Airway epithelial cell (primary cell): Measurements from ENCODE around the gene CALHM5. TPM values are rescaled to one million over a fixed set of nuclear protein-coding genes. Genes with fewer than 3 reads are reported as not detected.

Source experiments
- total RNA-seq: library from RNA; depleted of rRNA; stranded (reverse); fragments of >200 nt; gene quantifications from 2 replicates; pipeline ENCODE4 v1.2.3, GENCODE V29; 2015

The CALHM5 gene
- under 0.01 and 0.07 TPM in 2 replicates for total RNA-seq

GRCh38 chr6:116511424-116512110, at the start of gene CALHM5:
Gene CALHM5 (plus strand): TSS chr6:116511639. CDS start chr6:116511697, 58 bp downstream.

DNA sequence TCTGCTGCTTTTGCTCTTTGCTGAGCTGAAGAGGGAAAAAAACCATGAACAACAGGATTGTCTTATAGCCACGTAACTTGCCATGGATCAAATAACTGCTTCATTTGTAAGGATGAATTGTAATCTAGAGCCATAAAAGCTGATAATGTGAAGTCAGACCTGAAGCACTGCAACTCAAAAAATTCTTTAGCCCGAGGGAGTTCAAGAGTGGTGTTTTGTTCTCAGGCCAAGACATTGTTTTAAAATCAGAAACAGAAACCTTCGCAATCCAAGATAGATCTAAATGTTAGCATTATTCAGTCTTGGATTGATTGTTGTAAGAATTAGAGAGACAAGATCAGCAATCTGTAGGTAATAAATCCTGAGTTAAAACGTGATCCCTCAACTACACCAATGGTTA, 34.2 kb downstream of the CALHM5 start, which contains the start of gene TRAPPC3L:
Gene TRAPPC3L (minus strand): TSS at position 34 of the 400 bp plus-strand sequence. CDS start 170 bp downstream, outside the sequence.

GRCh38 chr6:116553451-116553850, 42.0 kb downstream of the CALHM5 start, which contains the start of gene CALHM4:
Gene CALHM4 (plus strand): TSS chr6:116553751. CDS start chr6:116553794, 43 bp downstream.

DNA sequence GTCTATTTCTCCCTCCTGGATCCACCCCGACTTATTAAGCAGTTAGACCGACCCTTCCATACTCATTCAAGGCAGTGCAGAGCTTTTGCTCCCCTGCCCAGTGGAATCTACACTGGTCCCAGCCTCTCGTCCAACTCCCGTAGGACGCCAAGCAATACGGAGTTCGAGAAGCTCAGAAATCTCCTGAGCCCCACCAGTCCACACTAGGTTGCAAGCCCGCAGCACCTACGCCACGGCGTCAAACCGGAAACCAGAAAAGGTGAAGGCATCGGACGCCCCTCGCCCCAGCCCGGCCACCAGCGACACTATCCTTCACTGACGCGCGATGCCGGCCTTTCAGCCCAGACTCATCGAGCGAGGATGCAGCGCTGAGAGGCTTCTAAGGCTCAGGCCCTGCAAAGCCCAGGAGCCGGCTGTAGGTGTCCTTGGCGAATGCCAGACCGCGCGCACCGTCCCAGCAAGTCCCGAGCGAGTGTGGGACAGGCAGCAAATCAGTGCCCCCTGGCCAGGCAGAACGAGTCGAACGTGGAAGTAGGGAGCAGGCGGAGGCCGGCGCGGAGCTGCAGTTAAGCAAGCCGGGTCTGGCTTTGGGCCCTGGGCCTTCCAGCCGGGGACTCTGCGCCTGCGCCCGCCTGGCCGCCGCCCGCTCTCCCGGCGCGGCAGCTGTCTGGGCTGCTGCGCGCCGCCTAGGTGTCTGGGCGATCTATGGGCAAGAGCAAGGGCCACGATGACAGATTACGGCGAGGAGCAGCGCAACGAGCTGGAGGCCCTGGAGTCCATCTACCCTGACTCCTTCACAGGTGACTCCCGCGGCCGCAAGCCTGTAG, 59.6 kb downstream of the CALHM5 start, which contains the start of gene RWDD1:
Gene RWDD1 (plus strand): TSS at position 649 of the 827 bp plus-strand sequence. CDS start 79 bp downstream, at position 728.

Other genes with a start within 250 kb of the CALHM5 start
- gene TSPYL1, start 231.7 kb upstream of the CALHM5 start, total RNA-seq = 74.5 and 89.2 TPM in 2 replicates
- gene DSE, start 140.7 kb upstream of the CALHM5 start, total RNA-seq = 51.7 and 60.5 TPM in 2 replicates
- gene CALHM6, start 50.3 kb upstream of the CALHM5 start, total RNA-seq = 2.4 and 3.1 TPM in 2 replicates
- not detected in 2 replicates for gene TRAPPC3L, start 34.0 kb downstream of the CALHM5 start, total RNA-seq
- gene CALHM4, start 42.1 kb downstream of the CALHM5 start, total RNA-seq = 0.09 TPM in 1 of 2 replicates, not detected in the other
- gene RWDD1, start 59.9 kb downstream of the CALHM5 start, total RNA-seq = 25.8 and 30.8 TPM in 2 replicates
- gene RSPH4A, start 104.8 kb downstream of the CALHM5 start, total RNA-seq = not detected in 2 replicates
- 9.3 and 11.5 TPM in 2 replicates for gene ZUP1, start 157.1 kb downstream of the CALHM5 start, total RNA-seq
- gene KPNA5, start 169.6 kb downstream of the CALHM5 start, total RNA-seq = 3.5 and 3.9 TPM in 2 replicates